Breast epithelium (tissue), 3 donors: ENCODE data around the gene BICC1.

Source experiments
- POLR2A ChIP-seq: fragments of 450-650 bp; IDR thresholded peaks from one replicate; pipeline ENCODE4 v1.6.1; 2016; ENCODE audit warnings: antibody characterized with exemption, mild to moderate bottlenecking, moderate library complexity
- POLR2AphosphoS5 ChIP-seq, 3 donors: sonication (generic); formaldehyde crosslinking; IDR thresholded peaks; one replicate each; pipeline ENCODE4 v1.6.1; 2017; ENCODE audit warnings: antibody characterized with exemption in 3 of 3
- TF ChIP-seq, protein P1 (sequence below), 3 donors: fragments of 450-650 bp; IDR thresholded peaks; one replicate each; pipeline ENCODE4 v1.5.1; 2016 to 2017; ENCODE audit warnings: antibody characterized with exemption in 3 of 3, mild to moderate bottlenecking in 3 of 3, moderate library complexity in 3 of 3

- TF ChIP-seq, protein P1, sequence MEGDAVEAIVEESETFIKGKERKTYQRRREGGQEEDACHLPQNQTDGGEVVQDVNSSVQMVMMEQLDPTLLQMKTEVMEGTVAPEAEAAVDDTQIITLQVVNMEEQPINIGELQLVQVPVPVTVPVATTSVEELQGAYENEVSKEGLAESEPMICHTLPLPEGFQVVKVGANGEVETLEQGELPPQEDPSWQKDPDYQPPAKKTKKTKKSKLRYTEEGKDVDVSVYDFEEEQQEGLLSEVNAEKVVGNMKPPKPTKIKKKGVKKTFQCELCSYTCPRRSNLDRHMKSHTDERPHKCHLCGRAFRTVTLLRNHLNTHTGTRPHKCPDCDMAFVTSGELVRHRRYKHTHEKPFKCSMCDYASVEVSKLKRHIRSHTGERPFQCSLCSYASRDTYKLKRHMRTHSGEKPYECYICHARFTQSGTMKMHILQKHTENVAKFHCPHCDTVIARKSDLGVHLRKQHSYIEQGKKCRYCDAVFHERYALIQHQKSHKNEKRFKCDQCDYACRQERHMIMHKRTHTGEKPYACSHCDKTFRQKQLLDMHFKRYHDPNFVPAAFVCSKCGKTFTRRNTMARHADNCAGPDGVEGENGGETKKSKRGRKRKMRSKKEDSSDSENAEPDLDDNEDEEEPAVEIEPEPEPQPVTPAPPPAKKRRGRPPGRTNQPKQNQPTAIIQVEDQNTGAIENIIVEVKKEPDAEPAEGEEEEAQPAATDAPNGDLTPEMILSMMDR (IDR thresholded peaks at IDR 0.05) = no peak
- no peak for TF ChIP-seq POLR2A
- TF ChIP-seq POLR2AphosphoS5 (IDR thresholded peaks at IDR 0.05) = no peak
These were observed 209.1 kb downstream of the BICC1 start for GRCh38 chr10:58721601-58722281.
